Measurements from ENCODE around the gene SMYD1.

Gene SMYD1

GRCh38 chr2:88127888-88128653 lies 60.4 kb downstream of the SMYD1 start, which contains the start of gene FABP1:
Gene FABP1, minus strand, starts transcription at chr2:88128062. Its CDS starts 45 bp downstream, at chr2:88128017.
- no peaks in the 10 kb centered on the region for H3K4me1 Mint-ChIP-seq (ENCODE audit: low read depth)
- H3K27ac Mint-ChIP-seq = no peak within 1 kb of the TSS
- DNase-seq = no peak
- H3K36me3 Mint-ChIP-seq (ENCODE audit: low read depth) = no peaks in the 10 kb centered on the region
- no peak within 1 kb of the TSS for H3K4me3 Mint-ChIP-seq
- H3K27me3 Mint-ChIP-seq = peaks cover 6% of the 10 kb centered on the region
- no peaks in the 10 kb centered on the region for H3K9me3 Mint-ChIP-seq

- no peak for DNase-seq
- Mint-ChIP-seq H3K27ac (no peak overlapping the region), H3K4me1 (ENCODE audit: low read depth) (no peaks in the 10 kb centered on the region), H3K9me3 (no peaks in the 10 kb centered on the region), H3K36me3 (ENCODE audit: low read depth) (no peaks in the 10 kb centered on the region), H3K4me3 (no peak overlapping the region), H3K27me3 (peaks cover 6% of the 10 kb centered on the region)
Measured at GRCh38 chr2:88128654-88129312, 61.2 kb downstream of the SMYD1 start.

GRCh38 chr2:88129313-88129959 lies 61.8 kb downstream of the SMYD1 start:
- Mint-ChIP-seq H3K4me1 (ENCODE audit: low read depth) (no peaks in the 10 kb centered on the region), H3K27ac (no peak overlapping the region), H3K9me3 (no peaks in the 10 kb centered on the region), H3K4me3 (no peak overlapping the region), H3K36me3 (ENCODE audit: low read depth) (no peaks in the 10 kb centered on the region), H3K27me3 (peaks cover 6% of the 10 kb centered on the region)
- DNase-seq = no peak

GRCh38 chr2:88131201-88131998 lies 63.8 kb downstream of the SMYD1 start:
- Mint-ChIP-seq H3K9me3 (no peaks in the 10 kb centered on the region), H3K36me3 (ENCODE audit: low read depth) (no peaks in the 10 kb centered on the region), H3K27me3 (peaks cover 12% of the 10 kb centered on the region), H3K4me3 (no peak overlapping the region), H3K27ac (no peak overlapping the region), H3K4me1 (ENCODE audit: low read depth) (no peaks in the 10 kb centered on the region)
- DNase-seq = no peak

GRCh38 chr2:88131999-88132368 lies 64.4 kb downstream of the SMYD1 start:
- no peak overlapping the region for H3K27ac Mint-ChIP-seq
- no peaks in the 10 kb centered on the region for H3K4me1 Mint-ChIP-seq (ENCODE audit: low read depth)
- H3K27me3 Mint-ChIP-seq = peaks cover 16% of the 10 kb centered on the region
- H3K9me3 Mint-ChIP-seq = no peaks in the 10 kb centered on the region
- no peak overlapping the region for H3K4me3 Mint-ChIP-seq
- no peaks in the 10 kb centered on the region for H3K36me3 Mint-ChIP-seq (ENCODE audit: low read depth)
- no peak for DNase-seq

GRCh38 chr2:88133875-88134274 lies 66.2 kb downstream of the SMYD1 start:
- DNase-seq = no peak
- Mint-ChIP-seq H3K27ac (no peak overlapping the region), H3K27me3 (peaks cover 25% of the 10 kb centered on the region), H3K4me1 (ENCODE audit: low read depth) (no peaks in the 10 kb centered on the region), H3K4me3 (no peak overlapping the region), H3K36me3 (ENCODE audit: low read depth) (no peaks in the 10 kb centered on the region), H3K9me3 (no peaks in the 10 kb centered on the region)

GRCh38 chr2:88136817-88137216 lies 69.2 kb downstream of the SMYD1 start:
- Mint-ChIP-seq H3K4me1 (ENCODE audit: low read depth) (no peaks in the 10 kb centered on the region), H3K4me3 (no peak overlapping the region), H3K36me3 (ENCODE audit: low read depth) (no peaks in the 10 kb centered on the region), H3K27me3 (peaks cover 29% of the 10 kb centered on the region), H3K27ac (no peak overlapping the region), H3K9me3 (no peaks in the 10 kb centered on the region)
- DNase-seq = no peak

- no peaks in the 10 kb centered on the region for H3K36me3 Mint-ChIP-seq (ENCODE audit: low read depth)
- no peaks in the 10 kb centered on the region for H3K9me3 Mint-ChIP-seq
- no peak overlapping the region for H3K4me3 Mint-ChIP-seq
- DNase-seq = no peak
- H3K4me1 Mint-ChIP-seq (ENCODE audit: low read depth) = no peaks in the 10 kb centered on the region
- no peak overlapping the region for H3K27ac Mint-ChIP-seq
- peaks cover 33% of the 10 kb centered on the region for H3K27me3 Mint-ChIP-seq
Measured at GRCh38 chr2:88137833-88138232, 70.2 kb downstream of the SMYD1 start.

GRCh38 chr2:88139203-88139702 lies 71.6 kb downstream of the SMYD1 start:
- H3K4me3 Mint-ChIP-seq = no peak overlapping the region
- H3K27ac Mint-ChIP-seq = no peak overlapping the region
- DNase-seq = no peak
- H3K9me3 Mint-ChIP-seq = no peaks in the 10 kb centered on the region
- peaks cover 45% of the 10 kb centered on the region for H3K27me3 Mint-ChIP-seq
- no peaks in the 10 kb centered on the region for H3K4me1 Mint-ChIP-seq (ENCODE audit: low read depth)
- H3K36me3 Mint-ChIP-seq (ENCODE audit: low read depth) = no peaks in the 10 kb centered on the region

- Mint-ChIP-seq H3K27ac (no peak overlapping the region), H3K36me3 (ENCODE audit: low read depth) (no peaks in the 10 kb centered on the region), H3K4me1 (ENCODE audit: low read depth) (no peaks in the 10 kb centered on the region), H3K27me3 (peaks cover 48% of the 10 kb centered on the region), H3K9me3 (no peaks in the 10 kb centered on the region), H3K4me3 (no peak overlapping the region)
- DNase-seq = no peak
Measured at GRCh38 chr2:88139804-88140203, 72.2 kb downstream of the SMYD1 start.

GRCh38 chr2:88141952-88142351 lies 74.3 kb downstream of the SMYD1 start:
- Mint-ChIP-seq H3K27me3 (peaks cover 55% of the 10 kb centered on the region), H3K27ac (no peak overlapping the region)
- DNase-seq = no peak

GRCh38 chr2:88144271-88144670 lies 76.6 kb downstream of the SMYD1 start:
- Mint-ChIP-seq H3K9me3 (peaks cover 14% of the 10 kb centered on the region), H3K27ac (no peak overlapping the region), H3K27me3 (peaks cover 45% of the 10 kb centered on the region), H3K36me3 (ENCODE audit: low read depth) (no peaks in the 10 kb centered on the region), H3K4me3 (no peak overlapping the region), H3K4me1 (ENCODE audit: low read depth) (no peaks in the 10 kb centered on the region)
- DNase-seq = no peak

More at GRCh38 chr2:88141952-88142351, 74.3 kb downstream of the SMYD1 start:
- no peaks in the 10 kb centered on the region for H3K4me1 Mint-ChIP-seq (ENCODE audit: low read depth)
- H3K4me3 Mint-ChIP-seq = no peak overlapping the region
- no peaks in the 10 kb centered on the region for H3K36me3 Mint-ChIP-seq (ENCODE audit: low read depth)
- H3K9me3 Mint-ChIP-seq = no peaks in the 10 kb centered on the region

- Mint-ChIP-seq H3K36me3 (ENCODE audit: low read depth) (no peaks in the 10 kb centered on the region), H3K27me3 (peaks cover 41% of the 10 kb centered on the region), H3K9me3 (peaks cover 16% of the 10 kb centered on the region), H3K4me3 (no peak overlapping the region), H3K27ac (no peak overlapping the region), H3K4me1 (ENCODE audit: low read depth) (no peaks in the 10 kb centered on the region)
- no peak for DNase-seq
Measured at GRCh38 chr2:88144914-88145497, 77.4 kb downstream of the SMYD1 start.

- H3K36me3 Mint-ChIP-seq (ENCODE audit: low read depth) = no peaks in the 10 kb centered on the region
- no peak for DNase-seq
- H3K9me3 Mint-ChIP-seq = peaks cover 16% of the 10 kb centered on the region
- H3K4me1 Mint-ChIP-seq (ENCODE audit: low read depth) = no peaks in the 10 kb centered on the region
- no peak overlapping the region for H3K4me3 Mint-ChIP-seq
- no peak overlapping the region for H3K27ac Mint-ChIP-seq
- H3K27me3 Mint-ChIP-seq = peaks cover 38% of the 10 kb centered on the region
Measured at GRCh38 chr2:88146590-88146989, 79.0 kb downstream of the SMYD1 start.

Measured in activated T-cell treated with anti-CD3 and anti-CD28 coated beads, Interleukin-2, amount 50 U/mL, for 24 hours (primary cell).